HG03571 (cell line): ENCODE measurements around the gene LGALS3BP.

Experiments
- ATAC-seq: cut with Tn5 transposase; IDR thresholded peaks from one replicate; pipeline ENCODE4 v1.9.1; 2021; ENCODE audit not compliant: unreplicated experiment

LGALS3BP gene

GRCh38 chr17:79000396-79001189 is 20.9 kb upstream of the LGALS3BP start:
- ATAC-seq: no peak

GRCh38 chr17:78999947-79000395 is 20.2 kb upstream of the LGALS3BP start:
- no peak for ATAC-seq

DNA sequence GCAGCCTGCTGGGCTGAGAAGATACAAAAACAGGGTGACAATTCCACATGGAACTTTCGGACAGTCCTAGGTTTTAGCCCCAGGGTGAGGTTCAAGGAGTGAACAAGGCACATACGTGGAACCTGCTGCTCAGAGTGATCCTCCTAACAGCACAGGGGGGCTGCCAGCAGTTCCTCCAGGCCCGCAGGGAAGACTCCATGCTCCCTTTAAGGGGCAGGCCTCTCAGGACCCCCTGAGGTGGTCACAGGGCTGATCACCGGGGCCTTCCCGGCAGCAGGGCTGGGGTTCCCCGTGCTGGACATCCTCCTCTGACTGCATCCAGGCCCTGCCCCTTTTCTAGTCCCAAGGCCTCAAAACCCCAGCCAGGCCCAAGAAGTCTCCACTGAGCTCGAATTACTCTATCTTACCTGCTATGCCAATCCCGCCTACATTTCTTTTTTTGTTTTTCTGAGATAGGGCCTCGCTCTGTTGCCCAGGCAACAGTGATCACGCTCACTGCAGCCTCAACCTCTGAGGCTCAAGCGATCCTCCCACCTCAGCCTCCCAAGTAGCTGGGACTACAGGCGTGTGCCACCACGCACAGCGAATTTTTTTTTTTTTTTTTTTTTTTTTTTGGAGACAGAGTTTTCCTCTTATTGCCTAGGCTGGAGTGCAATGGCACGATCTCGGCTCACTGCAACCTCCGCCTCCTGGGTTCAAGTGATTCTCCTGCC is 19.5 kb upstream of the LGALS3BP start:
- ATAC-seq: no peak

- ATAC-seq: no peak
These were observed 18.8 kb upstream of the LGALS3BP start for GRCh38 chr17:78998311-78999055.

DNA sequence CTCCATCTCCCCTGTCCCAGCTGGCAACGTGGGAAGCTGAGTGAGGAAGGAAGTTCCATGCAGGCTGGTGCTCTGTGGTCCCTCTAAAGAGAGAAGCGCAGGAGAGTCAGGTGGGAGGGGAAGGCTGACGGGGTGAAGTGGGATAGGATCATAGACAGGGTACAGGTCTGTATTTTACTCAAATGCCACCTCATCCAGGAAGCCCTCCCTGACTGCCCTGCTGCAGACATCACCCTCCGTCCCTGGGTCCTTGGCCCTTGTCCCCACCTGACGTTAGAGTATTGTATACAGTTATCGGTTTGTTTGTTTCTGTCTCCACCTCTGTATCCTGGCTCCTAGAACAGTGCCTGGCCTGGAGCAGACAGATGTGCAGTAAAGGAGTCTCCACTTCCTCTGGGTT is 18.2 kb upstream of the LGALS3BP start:
- ATAC-seq: no peak

DNA sequence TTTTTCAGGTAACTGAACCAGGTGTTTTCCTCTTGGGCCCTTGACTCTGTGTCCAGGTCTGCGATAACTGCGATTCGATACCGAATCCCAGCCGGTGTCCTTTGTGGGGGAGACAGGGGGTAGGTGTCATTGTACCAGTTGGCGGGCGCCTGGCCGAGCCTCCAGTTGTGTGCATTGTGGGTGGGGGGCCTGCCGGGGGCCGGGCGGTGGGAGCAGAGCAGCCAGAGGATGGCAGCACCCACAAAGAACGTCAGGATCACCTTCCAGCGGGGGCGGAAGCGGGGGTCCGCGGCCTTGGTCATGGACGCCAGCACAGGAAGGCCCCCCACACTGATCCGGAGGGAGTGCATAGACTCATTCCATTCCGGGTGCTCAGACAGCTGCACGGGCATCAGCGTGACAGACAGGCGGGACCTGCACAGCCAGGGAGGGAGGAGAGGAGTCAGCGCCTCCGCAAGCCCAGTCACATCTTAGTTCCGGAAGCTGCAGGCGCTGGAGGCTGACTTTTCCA is 17.6 kb upstream of the LGALS3BP start:
- ATAC-seq: no peak

- no peak for ATAC-seq
These were observed 17.1 kb upstream of the LGALS3BP start for GRCh38 chr17:78996781-78997201.

- ATAC-seq: no peak
These were observed 16.2 kb upstream of the LGALS3BP start for GRCh38 chr17:78995761-78996451.

DNA sequence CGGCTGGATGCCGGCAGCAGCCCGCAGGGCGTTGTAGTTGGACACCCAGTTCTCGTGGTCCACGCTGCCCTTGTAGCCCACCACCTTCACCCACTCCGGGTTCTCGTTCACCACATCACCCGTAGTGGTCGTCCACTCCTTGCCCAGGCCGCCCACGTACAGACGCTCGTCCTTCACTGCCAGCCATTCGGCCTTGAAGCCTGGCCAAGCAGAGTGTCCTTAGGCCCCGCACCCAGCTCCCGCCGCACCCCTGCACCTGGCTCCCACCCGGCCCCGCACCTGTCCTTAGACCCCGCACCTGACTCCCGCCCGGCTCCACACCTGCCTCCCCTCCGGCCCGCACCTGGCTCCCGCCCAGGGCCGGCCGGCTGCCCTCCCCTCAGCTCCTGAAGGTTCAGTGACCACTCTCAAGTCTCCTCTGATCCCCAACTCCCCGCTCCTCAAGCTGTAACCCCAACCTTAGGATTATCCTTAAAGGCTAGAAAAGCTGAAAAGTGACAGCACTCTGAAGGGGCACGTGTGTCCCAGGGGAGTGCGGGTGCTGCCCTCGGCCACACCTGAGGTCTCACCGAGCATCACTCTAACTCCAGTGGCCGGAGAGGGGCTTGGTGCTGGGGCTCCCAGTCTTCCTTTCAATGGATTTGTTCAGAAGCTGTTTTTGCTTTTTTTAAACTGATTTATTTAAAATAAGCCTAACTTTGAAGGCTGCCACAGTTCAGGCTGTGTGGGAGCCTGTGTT is 15.5 kb upstream of the LGALS3BP start:
- ATAC-seq: no peak

GRCh38 chr17:78993981-78994671 is 14.4 kb upstream of the LGALS3BP start:
- no peak for ATAC-seq

DNA sequence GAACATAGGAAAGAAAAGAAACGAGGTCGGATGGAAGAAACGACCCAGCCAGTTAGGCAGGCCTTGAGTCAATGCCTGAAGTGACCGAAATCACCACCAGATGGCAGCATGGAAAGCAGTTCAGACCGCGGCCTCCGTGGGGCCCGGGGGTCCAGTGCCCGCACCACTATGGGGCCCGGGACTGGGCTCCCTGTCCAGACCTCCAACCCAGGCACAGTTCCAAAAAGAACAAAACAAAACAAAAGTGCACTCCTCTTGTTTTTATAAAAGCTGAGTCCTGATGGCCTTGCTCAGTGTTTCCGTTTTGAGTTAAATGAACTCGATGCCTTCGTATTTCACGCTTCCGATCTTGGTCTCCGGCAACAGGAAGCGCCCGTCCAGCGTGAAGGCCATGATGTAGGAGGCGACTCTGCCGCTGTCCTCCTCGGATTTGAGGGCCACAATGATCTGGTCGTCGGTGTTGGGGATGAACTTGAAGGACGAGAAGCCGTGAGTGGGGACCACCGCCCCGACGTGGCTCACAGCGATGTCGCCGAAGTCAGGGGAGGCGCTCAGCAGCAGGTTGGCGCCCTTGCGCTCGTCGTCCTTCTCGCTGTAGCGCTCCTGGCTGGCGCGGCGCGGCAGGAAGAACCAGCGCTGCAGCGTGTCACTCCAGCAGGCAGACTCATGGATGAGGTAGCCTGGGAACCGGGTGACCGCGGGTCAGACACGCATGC is 13.7 kb upstream of the LGALS3BP start:
- no peak for ATAC-seq

GRCh38 chr17:78992542-78993212 is 13.0 kb upstream of the LGALS3BP start:
- ATAC-seq: no peak

DNA sequence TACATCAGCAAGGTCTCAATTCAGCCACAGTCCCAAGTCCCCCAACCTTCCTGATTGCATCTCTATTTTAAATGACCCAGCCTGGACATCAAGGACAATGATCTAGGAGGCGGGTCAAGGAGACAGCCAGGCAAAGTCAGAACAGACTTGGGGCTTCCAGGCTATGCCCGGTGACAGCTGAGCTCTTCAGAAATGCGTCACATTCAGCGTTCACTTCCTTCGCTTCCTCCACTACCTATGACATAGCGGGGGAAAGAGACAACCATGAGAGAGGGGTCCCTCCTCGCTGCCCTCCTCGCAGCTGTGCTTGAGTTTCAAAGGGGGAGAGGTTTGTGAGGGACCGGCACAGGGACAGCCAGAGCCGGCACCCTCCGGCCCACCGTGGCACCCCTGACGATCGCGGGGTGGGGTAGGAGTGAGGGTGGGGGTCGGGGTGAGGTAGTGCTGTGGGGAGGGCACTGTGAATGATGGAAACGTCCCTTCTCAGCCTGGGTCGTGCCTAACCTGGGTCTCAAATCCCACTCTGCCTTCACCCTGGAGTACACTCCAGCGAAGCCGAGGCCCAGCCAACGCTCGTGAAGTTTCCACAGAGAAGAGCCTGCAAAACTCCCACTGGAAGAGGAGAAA is 12.3 kb upstream of the LGALS3BP start:
- ATAC-seq: no peak

- no peak for ATAC-seq
These were observed 11.5 kb upstream of the LGALS3BP start for GRCh38 chr17:78991017-78991738.

- no peak for ATAC-seq
These were observed 10.8 kb upstream of the LGALS3BP start for GRCh38 chr17:78990349-78991016.

- no peak for ATAC-seq
These were observed 8.4 kb upstream of the LGALS3BP start for GRCh38 chr17:78988152-78988551.
